OCI-LY3 (cell line): ENCODE results near the gene PTPRN2.

Experiments
- H2AFZ ChIP-seq: fragments of 200-600, 300-600 bp; shearing (Covaris generic); 2 replicates; pipeline ENCODE4 v1.6.0; 2014; ENCODE audit warnings: antibody characterized with exemption, low read depth, low read length
- H3K27ac ChIP-seq: fragments of 200-600, 300-600 bp; sonication (generic); 2 replicates; pipeline ENCODE4 v1.5.1; 2014; ENCODE audit warnings: mild to moderate bottlenecking, low read length, moderate library complexity, mixed read lengths
- H3K27me3 ChIP-seq: fragments of 200-600, 300-600 bp; sonication (generic); 2 replicates; pipeline ENCODE4 v1.6.1; 2014; ENCODE audit warnings: low read depth, low read length, mixed read lengths
- H3K36me3 ChIP-seq: fragments of 200-600, 300-600 bp; sonication (generic); replicated peaks from 2 replicates; pipeline ENCODE3; 2014; ENCODE audit warnings: low read depth, low read length, mixed read lengths
- H3K4me1 ChIP-seq: fragments of 300-600, 200-600 bp; sonication (generic); 2 replicates; pipeline ENCODE4 v1.6.1; 2014; ENCODE audit warnings: low read length, mixed read lengths
- H3K4me2 ChIP-seq: fragments of 200-600, 300-600 bp; sonication (generic); 2 replicates; pipeline ENCODE4 v1.6.1; 2014; ENCODE audit warnings: low read length, mixed read lengths
- H3K4me3 ChIP-seq: fragments of 300-600, 200-600 bp; sonication (generic); 2 replicates; pipeline ENCODE4 v1.5.1; 2014; ENCODE audit warnings: antibody characterized with exemption, mild to moderate bottlenecking, low read length, moderate library complexity
- H3K79me2 ChIP-seq: fragments of 300-600, 200-600 bp; shearing (Covaris generic); 2 replicates; pipeline ENCODE4 v1.6.1; 2014; ENCODE audit warnings: mild to moderate bottlenecking, low read length, mixed read lengths
- H3K9ac ChIP-seq: fragments of 300-600, 200-600 bp; shearing (Covaris generic); 2 replicates; pipeline ENCODE4 v1.6.0; 2014; ENCODE audit warnings: mild to moderate bottlenecking, low read length, moderate library complexity
- H3K9me3 ChIP-seq: fragments of 200-600, 300-600 bp; shearing (Covaris generic); 2 replicates; pipeline ENCODE4 v1.6.1; 2014; ENCODE audit warnings: low read length, mixed read lengths; ENCODE audit not compliant: insufficient read depth
- H4K20me1 ChIP-seq: fragments of 200-600, 300-600 bp; sonication (generic); 2 replicates; pipeline ENCODE4 v1.6.1; 2016; ENCODE audit warnings: low read length, mixed read lengths; ENCODE audit not compliant: insufficient read depth
- CTCF ChIP-seq: fragments of 200-600, 300-600 bp; sonication (generic); IDR thresholded peaks from 2 replicates; pipeline ENCODE4 v1.5.1; 2014; ENCODE audit warnings: antibody characterized with exemption, low read length, low read depth
- EZH2phosphoT487 ChIP-seq: fragments of 200-600 bp; shearing (Covaris generic); IDR thresholded peaks from 2 replicates; pipeline ENCODE4 v1.6.1; 2018; ENCODE audit warnings: antibody characterized with exemption, mixed run types, low read depth

The PTPRN2 gene

GRCh38 chr7:157943561-157943960 lies 644.1 kb downstream of the PTPRN2 start:
- Histone ChIP-seq H3K4me1 (no peaks in the 10 kb centered on the region), H3K9me3 (0 out of 2 replicates have a peak, but pooled peaks cover 3% of the 10 kb centered on the region)

DNA sequence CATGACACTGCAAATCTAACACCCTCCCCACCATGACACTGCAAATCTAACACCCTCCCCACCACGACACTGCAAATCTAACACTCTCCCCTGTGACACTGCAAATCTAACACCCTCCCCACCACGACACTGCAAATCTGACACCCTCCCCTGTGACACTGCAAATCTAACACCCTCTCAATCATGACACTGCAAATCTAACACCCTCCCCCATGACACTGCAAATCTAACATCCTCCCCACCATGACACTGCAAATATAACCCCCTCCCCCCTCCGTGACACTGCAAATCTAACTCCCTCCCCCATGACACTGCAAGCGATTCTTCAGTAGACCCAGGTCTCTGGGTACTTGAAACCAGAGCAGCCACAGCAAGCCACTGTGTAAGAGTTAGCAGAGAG lies 646.4 kb downstream of the PTPRN2 start:
- no peaks in the 10 kb centered on the region for H3K79me2 ChIP-seq
- no peak overlapping the region for H3K9ac ChIP-seq
- no peaks in the 10 kb centered on the region for H4K20me1 ChIP-seq
- no peak overlapping the region for H2AFZ ChIP-seq
- H3K4me1 ChIP-seq, result no peaks in the 10 kb centered on the region
- H3K4me3 ChIP-seq, result no peak overlapping the region
- H3K9me3 ChIP-seq, result no peaks in the 10 kb centered on the region
- no peak overlapping the region for H3K27ac ChIP-seq
- no peak for TF ChIP-seq CTCF
- no peak for TF ChIP-seq EZH2phosphoT487
- H3K4me2 ChIP-seq, result no peak overlapping the region
- H3K27me3 ChIP-seq, result no peaks in the 10 kb centered on the region
- H3K36me3 ChIP-seq, result no peaks in the 10 kb centered on the region

More at GRCh38 chr7:157943561-157943960, 644.1 kb downstream of the PTPRN2 start:
- H3K79me2 ChIP-seq, result no peaks in the 10 kb centered on the region
- no peaks in the 10 kb centered on the region for H3K36me3 ChIP-seq
- no peak overlapping the region for H3K9ac ChIP-seq
- no peak for TF ChIP-seq CTCF
- no peak for TF ChIP-seq EZH2phosphoT487
- no peaks in the 10 kb centered on the region for H3K27me3 ChIP-seq
- no peak overlapping the region for H3K27ac ChIP-seq
- no peak overlapping the region for H2AFZ ChIP-seq
- H3K4me3 ChIP-seq, result no peak overlapping the region
- no peaks in the 10 kb centered on the region for H4K20me1 ChIP-seq
- H3K4me2 ChIP-seq, result no peak overlapping the region

- Histone ChIP-seq H3K9me3 (no peaks in the 10 kb centered on the region), H3K27me3 (no peaks in the 10 kb centered on the region), H3K4me3 (no peak overlapping the region), H3K4me2 (no peak overlapping the region), H3K79me2 (no peaks in the 10 kb centered on the region), H3K4me1 (no peaks in the 10 kb centered on the region), H4K20me1 (no peaks in the 10 kb centered on the region), H3K36me3 (no peaks in the 10 kb centered on the region), H2AFZ (no peak overlapping the region), H3K9ac (no peak overlapping the region), H3K27ac (no peak overlapping the region)
- no peak for TF ChIP-seq CTCF
Measured at GRCh38 chr7:157940497-157940896, 647.1 kb downstream of the PTPRN2 start.

DNA sequence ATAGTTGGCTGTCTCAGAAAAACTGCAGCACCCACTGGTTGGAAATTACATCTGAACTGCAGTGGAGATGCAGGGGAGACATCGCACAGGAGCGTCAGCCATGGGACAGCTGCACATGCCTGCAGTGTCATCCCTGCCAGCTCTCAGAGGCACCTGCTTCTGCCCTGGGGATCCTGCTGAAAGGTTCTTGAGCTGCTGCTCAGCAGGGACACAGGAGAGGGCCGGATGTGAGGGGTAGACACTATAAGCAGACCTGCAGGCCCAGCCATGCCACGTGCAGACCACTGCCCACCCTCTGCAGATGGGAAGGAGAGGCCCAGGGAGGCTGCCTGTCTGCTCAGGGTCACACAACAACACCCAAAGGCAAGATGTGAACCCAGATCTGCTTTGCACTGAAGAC lies 649.4 kb downstream of the PTPRN2 start:
- Histone ChIP-seq H3K4me2 (no peak overlapping the region), H3K79me2 (no peaks in the 10 kb centered on the region), H3K9me3 (no peaks in the 10 kb centered on the region), H3K27ac (no peak overlapping the region), H3K4me3 (no peak overlapping the region), H3K9ac (no peak overlapping the region), H2AFZ (no peak overlapping the region), H4K20me1 (no peaks in the 10 kb centered on the region), H3K27me3 (no peaks in the 10 kb centered on the region), H3K4me1 (no peaks in the 10 kb centered on the region), H3K36me3 (no peaks in the 10 kb centered on the region)
- TF ChIP-seq CTCF (no peak), EZH2phosphoT487 (no peak)
